Activated B cell treated with CpG ODN at 0.5 μM for 24 hours (primary cell): ENCODE results near the gene CSTF1. TPM values are rescaled to one million over a fixed set of nuclear protein-coding genes. Genes with fewer than 3 reads are reported as not detected.
"Not testable (repeated sequence)": the region's sequence is repeated elsewhere in the genome, so short reads cannot be mapped to it uniquely, and the experiment has no call there.

Source experiments
- ATAC-seq: fragments of 200-7000 bp; cut with Tn5 transposase; one replicate; pipeline ENCODE4 v1.10.0; 2021; ENCODE audit warnings: low read depth, mild to moderate bottlenecking, moderate library complexity
- CTCF ChIA-PET: fragments of 350-600 bp; sonication (Branson Sonifier 250); formaldehyde crosslinking; loops from one replicate; lab custom pipeline; 2021; ENCODE audit warnings: antibody characterized with exemption; lab: Charles Lee
- POLR2A ChIA-PET: fragments of 350-600 bp; sonication (Branson Sonifier 250); formaldehyde crosslinking; loops from one replicate; lab custom pipeline; 2021; ENCODE audit warnings: antibody characterized with exemption; lab: Charles Lee
- DNase-seq: peaks from one replicate; pipeline ENCODE4 v3.0.0; 2022
- H3K27ac Mint-ChIP-seq: one replicate; pipeline ENCODE4 v1.8.0; 2020; ENCODE audit warnings: mixed read lengths
- H3K27me3 Mint-ChIP-seq: one replicate; pipeline ENCODE4 v1.8.0; 2021; ENCODE audit warnings: mixed read lengths
- H3K36me3 Mint-ChIP-seq: one replicate; pipeline ENCODE4 v1.8.0; 2021; ENCODE audit warnings: low read depth, mixed read lengths
- H3K4me1 Mint-ChIP-seq: one replicate; pipeline ENCODE4 v1.8.0; 2021; ENCODE audit warnings: mixed read lengths
- H3K4me3 Mint-ChIP-seq: one replicate; pipeline ENCODE4 v1.8.0; 2020; ENCODE audit warnings: mild to moderate bottlenecking, mixed read lengths
- H3K9me3 Mint-ChIP-seq: one replicate; pipeline ENCODE4 v1.8.0; 2020; ENCODE audit warnings: mixed read lengths
- intact Hi-C: fragments of 100-400 bp; cut with micrococcal nuclease; formaldehyde crosslinking; loops from one replicate; pipeline ENCODE4 v1.15.1; 2024
- total RNA-seq: library from RNA; stranded (reverse); gene quantifications from 2 replicates; pipeline ENCODE4 v1.2.3, GENCODE V29; 2022
- TF ChIP-seq, protein P1 (sequence below): fragments of 200-600 bp; IDR thresholded peaks from one replicate; pipeline ENCODE4 v1.8.0; 2022; ENCODE audit warnings: antibody characterized with exemption, mild to moderate bottlenecking

Gene CSTF1
- total RNA-seq, 1 donor from 2014 or later: 36.2 TPM

DNA sequence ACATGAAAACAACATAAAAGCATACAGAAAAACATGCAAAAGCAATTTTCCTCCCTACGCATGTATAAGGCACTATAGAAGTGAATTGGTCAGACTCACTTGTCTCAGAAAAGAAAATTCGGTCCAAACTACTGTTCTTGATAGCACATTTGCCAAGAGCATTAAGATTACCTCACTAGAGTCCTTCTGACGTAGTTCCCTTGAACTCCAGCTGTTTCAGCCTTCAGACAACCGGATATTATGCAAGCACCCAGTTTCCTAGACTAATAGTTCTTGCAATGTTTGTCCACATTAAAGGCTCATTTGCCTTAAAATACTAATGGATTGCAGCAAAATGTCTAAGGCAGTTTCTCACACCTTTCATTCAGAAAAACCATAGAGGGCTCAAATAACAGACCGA lies 17.1 kb downstream of the CSTF1 start:
- Mint-ChIP-seq H3K27ac (no peak overlapping the region), H3K9me3 (no peaks in the 10 kb centered on the region), H3K4me1 (peaks cover 19% of the 10 kb centered on the region), H3K36me3 (peaks cover 48% of the 10 kb centered on the region), H3K4me3 (no peak overlapping the region), H3K27me3 (no peaks in the 10 kb centered on the region)
- TF ChIP-seq, protein P1, sequence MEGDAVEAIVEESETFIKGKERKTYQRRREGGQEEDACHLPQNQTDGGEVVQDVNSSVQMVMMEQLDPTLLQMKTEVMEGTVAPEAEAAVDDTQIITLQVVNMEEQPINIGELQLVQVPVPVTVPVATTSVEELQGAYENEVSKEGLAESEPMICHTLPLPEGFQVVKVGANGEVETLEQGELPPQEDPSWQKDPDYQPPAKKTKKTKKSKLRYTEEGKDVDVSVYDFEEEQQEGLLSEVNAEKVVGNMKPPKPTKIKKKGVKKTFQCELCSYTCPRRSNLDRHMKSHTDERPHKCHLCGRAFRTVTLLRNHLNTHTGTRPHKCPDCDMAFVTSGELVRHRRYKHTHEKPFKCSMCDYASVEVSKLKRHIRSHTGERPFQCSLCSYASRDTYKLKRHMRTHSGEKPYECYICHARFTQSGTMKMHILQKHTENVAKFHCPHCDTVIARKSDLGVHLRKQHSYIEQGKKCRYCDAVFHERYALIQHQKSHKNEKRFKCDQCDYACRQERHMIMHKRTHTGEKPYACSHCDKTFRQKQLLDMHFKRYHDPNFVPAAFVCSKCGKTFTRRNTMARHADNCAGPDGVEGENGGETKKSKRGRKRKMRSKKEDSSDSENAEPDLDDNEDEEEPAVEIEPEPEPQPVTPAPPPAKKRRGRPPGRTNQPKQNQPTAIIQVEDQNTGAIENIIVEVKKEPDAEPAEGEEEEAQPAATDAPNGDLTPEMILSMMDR: no peak
- DNase-seq (no peak), ATAC-seq (no peak)
- ChIA-PET CTCF (no interaction called here), POLR2A (no interaction called here)
- intact Hi-C loops: no loop called here

- DNase-seq (no peak), ATAC-seq (no peak)
- Mint-ChIP-seq H3K36me3 (peaks cover 45% of the 10 kb centered on the region), H3K4me3 (no peak overlapping the region), H3K27me3 (no peaks in the 10 kb centered on the region), H3K27ac (no peak overlapping the region), H3K4me1 (peaks cover 19% of the 10 kb centered on the region), H3K9me3 (no peaks in the 10 kb centered on the region)
- ChIA-PET CTCF (no interaction called here), POLR2A (no interaction called here)
- intact Hi-C loops: no loop called here
- TF ChIP-seq, protein P1: no peak
These were observed 17.5 kb downstream of the CSTF1 start for GRCh38 chr20:56409956-56410355.

DNA sequence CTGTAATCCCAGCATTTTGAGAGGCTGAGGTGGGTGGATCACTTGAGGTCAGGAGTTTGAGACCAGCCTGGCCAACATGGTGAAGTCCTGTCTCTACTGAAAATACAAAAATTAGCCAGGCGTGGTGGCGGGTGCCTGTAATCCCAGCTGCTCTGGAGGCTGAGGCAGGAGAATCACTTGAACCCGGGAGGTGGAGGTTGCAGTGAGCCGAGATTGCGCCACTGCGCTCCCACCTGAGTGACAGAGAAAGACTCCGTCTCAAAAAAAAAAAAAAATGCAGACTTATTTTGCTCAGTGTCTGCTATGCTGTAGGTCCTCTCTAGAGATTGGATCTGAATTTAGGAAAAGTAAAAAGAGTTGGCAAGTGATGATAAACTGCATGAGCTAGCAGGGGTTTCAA lies 18.8 kb downstream of the CSTF1 start:
- peak overlapping the region; percentile 42 for H3K27ac Mint-ChIP-seq
- H3K4me1 Mint-ChIP-seq: peaks cover 19% of the 10 kb centered on the region
- H3K27me3 Mint-ChIP-seq, ATAC-seq, H3K9me3 Mint-ChIP-seq, DNase-seq, CTCF ChIA-PET, intact Hi-C loops: not testable (repeated sequence)
- POLR2A ChIA-PET: interaction anchor here (0.7 to 1.3 kb wide), 2 partner anchors 13 to 19 kb away, joined by 4 to 7 read pairs; partner anchors contain the start of genes AURKA and CSTF1
- peak overlapping the region; percentile 68 for H3K4me3 Mint-ChIP-seq
- H3K36me3 Mint-ChIP-seq: peaks cover 31% of the 10 kb centered on the region

- ChIA-PET POLR2A (interaction anchor here (0.7 to 1.3 kb wide), 3 partner anchors 14 to 54 kb away, joined by 4 to 7 read pairs (median 4); partner anchors contain the start of genes AURKA and CSTF1), CTCF (interaction anchor here (1.3 kb wide), 1 partner anchor 14 kb away, joined by 3 read pairs; no protein-coding TSS in a partner anchor)
- ATAC-seq (peak; percentile 82), DNase-seq (no peak)
- TF ChIP-seq, protein P1: no peak
- Mint-ChIP-seq H3K27ac (peak within 1 kb of the TSS; percentile 42), H3K9me3 (no peaks in the 10 kb centered on the region), H3K36me3 (peaks cover 25% of the 10 kb centered on the region), H3K4me3 (peak within 1 kb of the TSS; percentile 68), H3K4me1 (peaks cover 19% of the 10 kb centered on the region), H3K27me3 (no peaks in the 10 kb centered on the region)
- intact Hi-C loops: no loop called here
These were observed 19.5 kb downstream of the CSTF1 start, which contains the start of gene CASS4 for GRCh38 chr20:56411759-56412472. Gene CASS4 (plus strand): TSS chr20:56412260. CDS start chr20:56412459, 199 bp downstream.

GRCh38 chr20:56412473-56412790 lies 20.0 kb downstream of the CSTF1 start:
- Mint-ChIP-seq H3K27me3 (no peaks in the 10 kb centered on the region), H3K27ac (peak overlapping the region; percentile 42), H3K4me3 (peak overlapping the region; percentile 68), H3K4me1 (peaks cover 19% of the 10 kb centered on the region), H3K36me3 (peaks cover 22% of the 10 kb centered on the region), H3K9me3 (no peaks in the 10 kb centered on the region)
- ChIA-PET CTCF (interaction anchor here (1.3 kb wide), 1 partner anchor 14 kb away, joined by 3 read pairs; no protein-coding TSS in a partner anchor), POLR2A (interaction anchor here (1.1 to 1.3 kb wide), 2 partner anchors 20 to 53 kb away, joined by 4 to 7 read pairs; partner anchors contain the start of genes AURKA and CSTF1)
- TF ChIP-seq, protein P1: no peak
- intact Hi-C loops: no loop called here
- ATAC-seq: no peak
- no peak for DNase-seq
